Glutamatergic neuron (in vitro differentiated cells): ENCODE results near the gene GUCY2D. TPM values are rescaled to one million over a fixed set of nuclear protein-coding genes. Genes with fewer than 3 reads are reported as not detected.
A peak's percentile ranks its signal among the peaks of the same experiment; 100 is the strongest.

ENCODE experiments used
- DNase-seq: peaks from one replicate; pipeline ENCODE4 v3.0.0; 2022
- H3K27ac Mint-ChIP-seq: one replicate; pipeline ENCODE4 v1.8.0; 2020; ENCODE audit warnings: mild to moderate bottlenecking, mixed read lengths, inconsistent platforms; ENCODE audit not compliant: unreplicated experiment
- H3K27me3 Mint-ChIP-seq: one replicate; pipeline ENCODE4 v1.8.0; 2020; ENCODE audit warnings: mild to moderate bottlenecking, moderate library complexity, mixed read lengths, inconsistent platforms; ENCODE audit not compliant: unreplicated experiment
- H3K36me3 Mint-ChIP-seq: one replicate; pipeline ENCODE4 v1.8.0; 2020; ENCODE audit warnings: mild to moderate bottlenecking, mixed read lengths, inconsistent platforms; ENCODE audit not compliant: unreplicated experiment
- H3K4me1 Mint-ChIP-seq: one replicate; pipeline ENCODE4 v1.8.0; 2020; ENCODE audit warnings: mild to moderate bottlenecking, low read depth, mixed read lengths, inconsistent platforms; ENCODE audit not compliant: unreplicated experiment
- H3K4me3 Mint-ChIP-seq: one replicate; pipeline ENCODE4 v1.8.0; 2020; ENCODE audit warnings: mild to moderate bottlenecking, mixed read lengths, inconsistent platforms; ENCODE audit not compliant: unreplicated experiment
- H3K9me3 Mint-ChIP-seq: one replicate; pipeline ENCODE4 v1.8.0; 2020; ENCODE audit warnings: mild to moderate bottlenecking, moderate library complexity, mixed read lengths, inconsistent platforms; ENCODE audit not compliant: unreplicated experiment
- total RNA-seq: library from RNA; stranded (reverse); fragmentation: NEBNext Ultra II Directional; extraction: Animal tissue kit (Norgen Biotek cat#: 25700); gene quantifications from one replicate; pipeline ENCODE4 v1.2.1, GENCODE V29; 2021; ENCODE audit not compliant: unreplicated experiment
- TF ChIP-seq, protein P1 (sequence below): fragments of 200-600 bp; sonication (generic); IDR thresholded peaks from one replicate; pipeline ENCODE4 v1.5.0; 2021; ENCODE audit not compliant: partially characterized antibody, unreplicated experiment

Gene GUCY2D
- total RNA-seq, 1 donor from 2014 or later: not detected

GRCh38 chr17:8015957-8016631 is 13.7 kb downstream of the GUCY2D start:
- peak; percentile 43 for DNase-seq
- TF ChIP-seq, protein P1, sequence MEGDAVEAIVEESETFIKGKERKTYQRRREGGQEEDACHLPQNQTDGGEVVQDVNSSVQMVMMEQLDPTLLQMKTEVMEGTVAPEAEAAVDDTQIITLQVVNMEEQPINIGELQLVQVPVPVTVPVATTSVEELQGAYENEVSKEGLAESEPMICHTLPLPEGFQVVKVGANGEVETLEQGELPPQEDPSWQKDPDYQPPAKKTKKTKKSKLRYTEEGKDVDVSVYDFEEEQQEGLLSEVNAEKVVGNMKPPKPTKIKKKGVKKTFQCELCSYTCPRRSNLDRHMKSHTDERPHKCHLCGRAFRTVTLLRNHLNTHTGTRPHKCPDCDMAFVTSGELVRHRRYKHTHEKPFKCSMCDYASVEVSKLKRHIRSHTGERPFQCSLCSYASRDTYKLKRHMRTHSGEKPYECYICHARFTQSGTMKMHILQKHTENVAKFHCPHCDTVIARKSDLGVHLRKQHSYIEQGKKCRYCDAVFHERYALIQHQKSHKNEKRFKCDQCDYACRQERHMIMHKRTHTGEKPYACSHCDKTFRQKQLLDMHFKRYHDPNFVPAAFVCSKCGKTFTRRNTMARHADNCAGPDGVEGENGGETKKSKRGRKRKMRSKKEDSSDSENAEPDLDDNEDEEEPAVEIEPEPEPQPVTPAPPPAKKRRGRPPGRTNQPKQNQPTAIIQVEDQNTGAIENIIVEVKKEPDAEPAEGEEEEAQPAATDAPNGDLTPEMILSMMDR: no peak
- no peaks in the 10 kb centered on the region for H3K36me3 Mint-ChIP-seq
- H3K4me1 Mint-ChIP-seq: no peaks in the 10 kb centered on the region
- peaks cover 3% of the 10 kb centered on the region for H3K9me3 Mint-ChIP-seq
- peak overlapping the region; percentile 61 for H3K4me3 Mint-ChIP-seq
- no peak overlapping the region for H3K27ac Mint-ChIP-seq
- peaks cover 14% of the 10 kb centered on the region for H3K27me3 Mint-ChIP-seq

- Mint-ChIP-seq H3K4me1 (no peaks in the 10 kb centered on the region), H3K27me3 (peaks cover 19% of the 10 kb centered on the region)
These were observed 14.4 kb downstream of the GUCY2D start for GRCh38 chr17:8016632-8017424.

DNA sequence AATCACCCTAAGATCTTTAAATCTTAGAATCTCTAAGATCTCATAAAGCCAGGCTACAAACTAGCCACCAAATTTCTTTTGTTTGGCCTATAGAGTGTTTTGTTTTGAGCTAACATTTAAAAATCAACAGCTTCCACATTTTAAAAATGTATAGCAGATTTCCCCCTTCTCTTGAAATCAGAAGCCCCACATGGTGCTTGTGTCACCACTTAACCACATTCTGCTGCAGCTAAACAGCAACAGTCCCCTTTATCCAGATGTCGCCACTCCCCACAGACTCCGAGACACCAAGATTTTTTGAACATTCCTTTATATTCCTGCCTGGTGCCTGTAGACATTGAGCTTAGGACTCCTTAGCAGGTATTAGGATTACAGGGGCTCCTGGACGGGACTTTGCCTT is 16.0 kb downstream of the GUCY2D start:
- no peaks in the 10 kb centered on the region for H3K4me1 Mint-ChIP-seq
- H3K9me3 Mint-ChIP-seq: peaks cover 3% of the 10 kb centered on the region
- H3K27ac Mint-ChIP-seq: no peak overlapping the region
- DNase-seq: no peak
- H3K4me3 Mint-ChIP-seq: no peak overlapping the region
- TF ChIP-seq, protein P1: no peak
- no peaks in the 10 kb centered on the region for H3K36me3 Mint-ChIP-seq
- peaks cover 23% of the 10 kb centered on the region for H3K27me3 Mint-ChIP-seq

More at GRCh38 chr17:8016632-8017424, 14.4 kb downstream of the GUCY2D start:
- peak; percentile 69 for DNase-seq
- H3K9me3 Mint-ChIP-seq: peaks cover 4% of the 10 kb centered on the region
- TF ChIP-seq, protein P1: peak; percentile 74
- H3K27ac Mint-ChIP-seq: no peak overlapping the region
- peak overlapping the region; percentile 61 for H3K4me3 Mint-ChIP-seq
- no peaks in the 10 kb centered on the region for H3K36me3 Mint-ChIP-seq

DNA sequence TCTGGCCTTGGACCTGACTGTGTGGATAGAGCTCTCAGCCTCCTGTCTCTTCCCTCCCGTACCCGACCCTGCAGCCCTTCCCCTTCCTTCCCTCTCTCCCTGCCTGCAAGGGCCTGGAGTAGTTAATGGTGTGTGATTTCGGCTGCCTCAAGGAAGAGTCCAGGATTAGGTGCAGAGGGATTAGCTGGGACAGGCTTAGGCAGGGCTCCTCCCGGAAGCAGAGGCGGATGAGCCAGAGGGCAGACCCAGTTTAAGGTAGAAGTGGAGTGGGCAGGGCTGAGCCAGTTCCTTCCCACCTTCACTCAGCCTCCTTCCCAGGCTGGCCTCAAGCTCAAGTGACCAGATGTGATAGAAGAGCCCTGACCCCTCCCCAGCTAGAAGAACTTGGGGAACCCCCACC is 16.8 kb downstream of the GUCY2D start:
- H3K4me1 Mint-ChIP-seq: no peaks in the 10 kb centered on the region
- no peak overlapping the region for H3K27ac Mint-ChIP-seq
- no peak overlapping the region for H3K4me3 Mint-ChIP-seq
- no peak for DNase-seq
- no peaks in the 10 kb centered on the region for H3K36me3 Mint-ChIP-seq
- H3K9me3 Mint-ChIP-seq: peaks cover 3% of the 10 kb centered on the region
- TF ChIP-seq, protein P1: no peak
- peaks cover 22% of the 10 kb centered on the region for H3K27me3 Mint-ChIP-seq
